Endothelial cell of umbilical vein (primary cell): ENCODE results near the gene PSMC6. TPM values are rescaled to one million over a fixed set of nuclear protein-coding genes. Genes with fewer than 3 reads are reported as not detected.

Source experiments
- BruUV-seq: library from RNA; stranded (reverse); fragments of 400-500 nt; replicated peaks from 2 replicates; lab custom pipeline; 2021; lab: Mats Ljungman, UMichigan
- CTCF ChIA-PET: fragments of 300-600, 350-600 bp; sonication (Branson Sonifier 250); formaldehyde crosslinking; loops from one replicate; lab custom pipeline; 2021; ENCODE audit warnings: antibody characterized with exemption, inconsistent platforms; lab: Charles Lee
- POLR2A ChIA-PET: fragments of 300-600, 350-600 bp; sonication (Branson Sonifier 250); formaldehyde crosslinking; loops from one replicate; lab custom pipeline; 2021; ENCODE audit warnings: antibody characterized with exemption, inconsistent platforms; lab: Charles Lee
- DNase-seq: peaks from one replicate; pipeline ENCODE4 v3.0.0-alpha.2; 2011; ENCODE audit warnings: low read depth, low spot score
- FAIRE-seq: peaks from 2 replicates; lab custom pipeline; 2011; peaks lifted over from hg19 to GRCh38; lab: Jason Lieb, UNC
- H2AFZ ChIP-seq: 2 replicates; pipeline ENCODE4 v1.6.0; 2012; ENCODE audit warnings: low read depth, low read length, control low read depth, inconsistent platforms
- H3K27ac ChIP-seq: 2 replicates; pipeline ENCODE4 v1.5.1; 2011; ENCODE audit warnings: low read depth, mild to moderate bottlenecking, control low read depth, low read length, moderate library complexity; ENCODE audit not compliant: insufficient read depth
- H3K27me3 ChIP-seq, 2 experiments: 2 replicates each; pipeline versions ENCODE4 v1.6.0 to v1.6.1; 2011; ENCODE audit warnings: low read length in 2 of 2, mixed read lengths in 1 of 2; ENCODE audit not compliant: control insufficient read depth in 2 of 2, insufficient read depth in 2 of 2
- H3K36me3 ChIP-seq, 2 experiments: 2 replicates in 1 of 2; 3 replicates in 1 of 2; pipeline ENCODE4 v1.5.1; 2011; ENCODE audit warnings: low read length in 2 of 2, mild to moderate bottlenecking in 1 of 2, moderate library complexity in 1 of 2; ENCODE audit not compliant: control insufficient read depth in 2 of 2, insufficient read depth in 2 of 2; ENCODE audit errors: extremely low read depth in 1 of 2
- H3K4me1 ChIP-seq: 3 replicates; pipeline ENCODE4 v1.5.1; 2011; ENCODE audit warnings: mild to moderate bottlenecking, low read length; ENCODE audit not compliant: control insufficient read depth, insufficient read depth; ENCODE audit errors: extremely low read depth
- H3K4me2 ChIP-seq: 2 replicates; pipeline ENCODE4 v1.6.1; 2011; ENCODE audit warnings: low read length, control low read depth, mixed read lengths; ENCODE audit not compliant: insufficient read depth
- H3K4me3 ChIP-seq, 3 experiments: fragments of 200-600 bp in 1 of 3; sonication (generic), shearing (Covaris generic) in 1 of 3; replicated peaks in 1 of 3; 2 replicates each; pipeline ENCODE4 v1.5.1; 2011 to 2016; ENCODE audit warnings: control low read depth in 3 of 3, low read length in 3 of 3, mild to moderate bottlenecking in 2 of 3, inconsistent platforms in 1 of 3, low read depth in 1 of 3, moderate library complexity in 1 of 3; ENCODE audit not compliant: insufficient read depth in 1 of 3
- H3K79me2 ChIP-seq: 2 replicates; pipeline ENCODE4 v1.6.0; 2012; ENCODE audit warnings: low read length, inconsistent platforms; ENCODE audit not compliant: control insufficient read depth, insufficient read depth
- H3K9ac ChIP-seq: replicated peaks from 2 replicates; pipeline ENCODE3; 2011; ENCODE audit warnings: low read length, control low read depth; ENCODE audit not compliant: insufficient read depth; ENCODE audit errors: extremely low read depth
- H3K9me1 ChIP-seq: replicated peaks from 3 replicates; pipeline ENCODE4 v1.6.0; 2011; ENCODE audit warnings: mild to moderate bottlenecking, low read length; ENCODE audit not compliant: control insufficient read depth, insufficient read depth; ENCODE audit errors: extremely low read depth
- H3K9me3 ChIP-seq: replicated peaks from 2 replicates; pipeline ENCODE4 v1.5.1; 2012; ENCODE audit warnings: low read length, inconsistent platforms; ENCODE audit not compliant: control insufficient read depth, insufficient read depth
- H4K20me1 ChIP-seq: replicated peaks from 2 replicates; pipeline ENCODE3; 2011; ENCODE audit warnings: mild to moderate bottlenecking, low read length; ENCODE audit not compliant: control insufficient read depth, insufficient read depth; ENCODE audit errors: extremely low read depth
- FOS ChIP-seq: IDR thresholded peaks from 2 replicates; pipeline ENCODE4 v1.6.1; 2011; ENCODE audit warnings: mild to moderate bottlenecking, low read length, moderate library complexity, borderline replicate concordance; ENCODE audit not compliant: insufficient read depth
- GATA2 ChIP-seq: IDR thresholded peaks from 2 replicates; pipeline ENCODE4 v1.7.0; 2011; ENCODE audit warnings: low read depth, mild to moderate bottlenecking, moderate library complexity, mixed read lengths, low read length; ENCODE audit not compliant: insufficient read length, insufficient read depth
- JUN ChIP-seq: IDR thresholded peaks from 2 replicates; pipeline ENCODE4 v1.6.1; 2011; ENCODE audit warnings: borderline replicate concordance, low read depth; ENCODE audit not compliant: insufficient read length, insufficient read depth
- POLR2A ChIP-seq: IDR thresholded peaks from 2 replicates; pipeline ENCODE4 v1.6.1; 2012; ENCODE audit warnings: low read depth, mild to moderate bottlenecking, control low read depth, low read length
- POLR2AphosphoS5 ChIP-seq: IDR thresholded peaks from 2 replicates; pipeline ENCODE4 v1.6.1; 2012; ENCODE audit warnings: low read depth, mild to moderate bottlenecking, control low read depth, low read length, moderate library complexity; ENCODE audit not compliant: insufficient read depth
- dilution Hi-C: fragments of 300-500 bp; cut with MboI; formaldehyde crosslinking; loops from one replicate; pipeline ENCODE4 v1.15.0; 2019; ENCODE audit warnings: low sequenced_read_pairs; ENCODE audit not compliant: extremely low pct_ligation_motif_present
- intact Hi-C: fragments of 100-400 bp; cut with micrococcal nuclease; formaldehyde crosslinking; loops from one replicate; pipeline ENCODE4 v1.10.0; 2022
- polyA plus RNA-seq, 4 experiments: library from polyadenylated mRNA; depleted of rRNA in 3 of 4; stranded (reverse) in 3 of 4; unstranded in 1 of 4; fragments of >200 nt; gene quantifications; 2 replicates each; pipeline versions ENCODE4 v1.2.1 to v1.2.3, GENCODE V29; 2011 to 2012; ENCODE audit warnings: missing spikeins in 1 of 4
- total RNA-seq: library from RNA; stranded (reverse); gene quantifications from 2 replicates; pipeline ENCODE4 v1.2.3, GENCODE V29; 2021
- TF ChIP-seq, protein P1 (sequence below): IDR thresholded peaks from 2 replicates; pipeline ENCODE4 v1.6.1; 2011; ENCODE audit not compliant: insufficient read depth, insufficient read length
- TF ChIP-seq, protein P2 (sequence below), 2 donors: IDR thresholded peaks; 1 replicate in 1 of 2; 2 replicates in 1 of 2; pipeline ENCODE4 v1.5.1; 2011; ENCODE audit warnings: low read length in 2 of 2, mild to moderate bottlenecking in 2 of 2, moderate library complexity in 2 of 2, control low read depth in 1 of 2, inconsistent platforms in 1 of 2, low read depth in 1 of 2; ENCODE audit not compliant: insufficient read depth in 1 of 2; ENCODE audit errors: extremely low read depth in 1 of 2

The PSMC6 gene
- total and polyA plus RNA-seq, 2 donors (not counting 3 experiments of a cell fraction or from before 2014, with no cell fraction given), result 44.0 to 103 TPM

DNA sequence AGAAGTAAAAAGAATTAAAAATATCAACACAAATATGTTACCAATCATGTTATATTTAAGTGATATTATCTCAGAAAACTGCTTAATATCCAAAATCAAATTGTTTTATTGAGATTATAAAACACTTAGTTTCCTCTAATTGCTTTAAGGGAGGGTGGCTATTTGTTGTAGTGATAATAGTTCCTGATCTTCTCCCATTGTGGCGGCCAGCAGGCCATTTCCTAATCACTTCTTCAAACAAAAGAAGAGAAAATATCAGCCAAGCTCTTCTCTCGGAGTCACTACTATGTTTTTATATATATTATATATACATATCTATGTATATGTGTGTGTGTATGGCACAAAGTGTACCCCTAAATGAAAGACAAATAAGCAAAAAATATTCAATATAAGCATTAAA, 43.1 kb upstream of the PSMC6 start:
- Histone ChIP-seq H4K20me1 (no peaks in the 10 kb centered on the region), H3K79me2 (no peaks in the 10 kb centered on the region), H3K9me3 (no peaks in the 10 kb centered on the region), H3K4me1 (no peaks in the 10 kb centered on the region), H3K27ac (no peak overlapping the region), H3K9me1 (no peaks in the 10 kb centered on the region), H3K4me2 (no peak overlapping the region), H3K4me3 (no peak overlapping the region), H3K9ac (no peak overlapping the region), H3K36me3 (peaks cover 0 to 4% of the 10 kb centered on the region in 2 experiments), H2AFZ (no peak overlapping the region), H3K27me3 (no peaks in the 10 kb centered on the region)
- intact Hi-C loops, result no loop called here
- FAIRE-seq, result no peak
- TF ChIP-seq, protein P1, sequence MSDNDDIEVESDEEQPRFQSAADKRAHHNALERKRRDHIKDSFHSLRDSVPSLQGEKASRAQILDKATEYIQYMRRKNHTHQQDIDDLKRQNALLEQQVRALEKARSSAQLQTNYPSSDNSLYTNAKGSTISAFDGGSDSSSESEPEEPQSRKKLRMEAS, result no peak
- no peak for TF ChIP-seq POLR2A
- TF ChIP-seq POLR2AphosphoS5, result no peak
- TF ChIP-seq GATA2, result no peak
- TF ChIP-seq JUN, result no peak
- TF ChIP-seq FOS, result no peak
- TF ChIP-seq, protein P2, sequence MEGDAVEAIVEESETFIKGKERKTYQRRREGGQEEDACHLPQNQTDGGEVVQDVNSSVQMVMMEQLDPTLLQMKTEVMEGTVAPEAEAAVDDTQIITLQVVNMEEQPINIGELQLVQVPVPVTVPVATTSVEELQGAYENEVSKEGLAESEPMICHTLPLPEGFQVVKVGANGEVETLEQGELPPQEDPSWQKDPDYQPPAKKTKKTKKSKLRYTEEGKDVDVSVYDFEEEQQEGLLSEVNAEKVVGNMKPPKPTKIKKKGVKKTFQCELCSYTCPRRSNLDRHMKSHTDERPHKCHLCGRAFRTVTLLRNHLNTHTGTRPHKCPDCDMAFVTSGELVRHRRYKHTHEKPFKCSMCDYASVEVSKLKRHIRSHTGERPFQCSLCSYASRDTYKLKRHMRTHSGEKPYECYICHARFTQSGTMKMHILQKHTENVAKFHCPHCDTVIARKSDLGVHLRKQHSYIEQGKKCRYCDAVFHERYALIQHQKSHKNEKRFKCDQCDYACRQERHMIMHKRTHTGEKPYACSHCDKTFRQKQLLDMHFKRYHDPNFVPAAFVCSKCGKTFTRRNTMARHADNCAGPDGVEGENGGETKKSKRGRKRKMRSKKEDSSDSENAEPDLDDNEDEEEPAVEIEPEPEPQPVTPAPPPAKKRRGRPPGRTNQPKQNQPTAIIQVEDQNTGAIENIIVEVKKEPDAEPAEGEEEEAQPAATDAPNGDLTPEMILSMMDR (IDR thresholded peaks at IDR 0.05; ENCODE audit: extremely low read depth in 1 of 2, insufficient read depth in 1 of 2, low read depth in 1 of 2, low read length in 2 of 2), result no peak
- ChIA-PET POLR2A (no interaction called here), CTCF (no interaction called here)
- no peak for DNase-seq
- dilution Hi-C loops, result no loop called here
- no TSS peak for BruUV-seq
